ENCODE data around the gene STAC3. TPM values are rescaled to one million over a fixed set of nuclear protein-coding genes. Genes with fewer than 3 reads are reported as not detected.

STAC3 gene
- total and polyA plus RNA-seq, 9 of the 15 experiments (the other 6 are each of a cell fraction or from before 2014, with no cell fraction given): 0.45 to 6.4 (median 3.3) TPM

- TF ChIP-seq, protein P1, sequence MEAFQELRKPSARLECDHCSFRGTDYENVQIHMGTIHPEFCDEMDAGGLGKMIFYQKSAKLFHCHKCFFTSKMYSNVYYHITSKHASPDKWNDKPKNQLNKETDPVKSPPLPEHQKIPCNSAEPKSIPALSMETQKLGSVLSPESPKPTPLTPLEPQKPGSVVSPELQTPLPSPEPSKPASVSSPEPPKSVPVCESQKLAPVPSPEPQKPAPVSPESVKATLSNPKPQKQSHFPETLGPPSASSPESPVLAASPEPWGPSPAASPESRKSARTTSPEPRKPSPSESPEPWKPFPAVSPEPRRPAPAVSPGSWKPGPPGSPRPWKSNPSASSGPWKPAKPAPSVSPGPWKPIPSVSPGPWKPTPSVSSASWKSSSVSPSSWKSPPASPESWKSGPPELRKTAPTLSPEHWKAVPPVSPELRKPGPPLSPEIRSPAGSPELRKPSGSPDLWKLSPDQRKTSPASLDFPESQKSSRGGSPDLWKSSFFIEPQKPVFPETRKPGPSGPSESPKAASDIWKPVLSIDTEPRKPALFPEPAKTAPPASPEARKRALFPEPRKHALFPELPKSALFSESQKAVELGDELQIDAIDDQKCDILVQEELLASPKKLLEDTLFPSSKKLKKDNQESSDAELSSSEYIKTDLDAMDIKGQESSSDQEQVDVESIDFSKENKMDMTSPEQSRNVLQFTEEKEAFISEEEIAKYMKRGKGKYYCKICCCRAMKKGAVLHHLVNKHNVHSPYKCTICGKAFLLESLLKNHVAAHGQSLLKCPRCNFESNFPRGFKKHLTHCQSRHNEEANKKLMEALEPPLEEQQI (IDR thresholded peaks at IDR 0.05): no peak
- peak; percentile 38; the same call in 1 of the 2 replicates for TF ChIP-seq SMAD4 (CRISPR knock-in tag; conservative IDR thresholded peaks at IDR 0.05)
- TF ChIP-seq, protein P2, sequence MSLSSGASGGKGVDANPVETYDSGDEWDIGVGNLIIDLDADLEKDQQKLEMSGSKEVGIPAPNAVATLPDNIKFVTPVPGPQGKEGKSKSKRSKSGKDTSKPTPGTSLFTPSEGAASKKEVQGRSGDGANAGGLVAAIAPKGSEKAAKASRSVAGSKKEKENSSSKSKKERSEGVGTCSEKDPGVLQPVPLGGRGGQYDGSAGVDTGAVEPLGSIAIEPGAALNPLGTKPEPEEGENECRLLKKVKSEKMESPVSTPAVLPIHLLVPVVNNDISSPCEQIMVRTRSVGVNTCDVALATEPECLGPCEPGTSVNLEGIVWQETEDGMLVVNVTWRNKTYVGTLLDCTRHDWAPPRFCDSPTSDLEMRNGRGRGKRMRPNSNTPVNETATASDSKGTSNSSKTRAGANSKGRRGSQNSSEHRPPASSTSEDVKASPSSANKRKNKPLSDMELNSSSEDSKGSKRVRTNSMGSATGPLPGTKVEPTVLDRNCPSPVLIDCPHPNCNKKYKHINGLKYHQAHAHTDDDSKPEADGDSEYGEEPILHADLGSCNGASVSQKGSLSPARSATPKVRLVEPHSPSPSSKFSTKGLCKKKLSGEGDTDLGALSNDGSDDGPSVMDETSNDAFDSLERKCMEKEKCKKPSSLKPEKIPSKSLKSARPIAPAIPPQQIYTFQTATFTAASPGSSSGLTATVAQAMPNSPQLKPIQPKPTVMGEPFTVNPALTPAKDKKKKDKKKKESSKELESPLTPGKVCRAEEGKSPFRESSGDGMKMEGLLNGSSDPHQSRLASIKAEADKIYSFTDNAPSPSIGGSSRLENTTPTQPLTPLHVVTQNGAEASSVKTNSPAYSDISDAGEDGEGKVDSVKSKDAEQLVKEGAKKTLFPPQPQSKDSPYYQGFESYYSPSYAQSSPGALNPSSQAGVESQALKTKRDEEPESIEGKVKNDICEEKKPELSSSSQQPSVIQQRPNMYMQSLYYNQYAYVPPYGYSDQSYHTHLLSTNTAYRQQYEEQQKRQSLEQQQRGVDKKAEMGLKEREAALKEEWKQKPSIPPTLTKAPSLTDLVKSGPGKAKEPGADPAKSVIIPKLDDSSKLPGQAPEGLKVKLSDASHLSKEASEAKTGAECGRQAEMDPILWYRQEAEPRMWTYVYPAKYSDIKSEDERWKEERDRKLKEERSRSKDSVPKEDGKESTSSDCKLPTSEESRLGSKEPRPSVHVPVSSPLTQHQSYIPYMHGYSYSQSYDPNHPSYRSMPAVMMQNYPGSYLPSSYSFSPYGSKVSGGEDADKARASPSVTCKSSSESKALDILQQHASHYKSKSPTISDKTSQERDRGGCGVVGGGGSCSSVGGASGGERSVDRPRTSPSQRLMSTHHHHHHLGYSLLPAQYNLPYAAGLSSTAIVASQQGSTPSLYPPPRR (CRISPR knock-in tag; IDR thresholded peaks at IDR 0.05; ENCODE audit: borderline replicate concordance): no peak
- peak; percentile 68 for TF ChIP-seq NCOA1 (IDR thresholded peaks at IDR 0.05; ENCODE audit: low read depth)
- 0 out of 2 replicates have a peak, but pooled peaks have one; percentile 51 for TF ChIP-seq DMBX1 (CRISPR knock-in tag; IDR thresholded peaks at IDR 0.05; ENCODE audit: borderline replicate concordance)
- TF ChIP-seq MBD2 (IDR thresholded peaks at IDR 0.05; ENCODE audit: borderline replicate concordance, low read depth): peak; percentile 62; the same call in 1 of the 2 replicates
- no peak for TF ChIP-seq KDM5B (IDR thresholded peaks at IDR 0.05; ENCODE audit: insufficient replicate concordance, low read depth, low read length)
- peak; percentile 65; the same call in 1 of the 2 replicates for TF ChIP-seq HDAC2 (IDR thresholded peaks at IDR 0.05)
- no peak for TF ChIP-seq NR2C1 (IDR thresholded peaks at IDR 0.05)
- TF ChIP-seq NR2C1 (tag; IDR thresholded peaks at IDR 0.05): peak; percentile 20; the same call in 1 of the 2 replicates
- TF ChIP-seq, protein P3, sequence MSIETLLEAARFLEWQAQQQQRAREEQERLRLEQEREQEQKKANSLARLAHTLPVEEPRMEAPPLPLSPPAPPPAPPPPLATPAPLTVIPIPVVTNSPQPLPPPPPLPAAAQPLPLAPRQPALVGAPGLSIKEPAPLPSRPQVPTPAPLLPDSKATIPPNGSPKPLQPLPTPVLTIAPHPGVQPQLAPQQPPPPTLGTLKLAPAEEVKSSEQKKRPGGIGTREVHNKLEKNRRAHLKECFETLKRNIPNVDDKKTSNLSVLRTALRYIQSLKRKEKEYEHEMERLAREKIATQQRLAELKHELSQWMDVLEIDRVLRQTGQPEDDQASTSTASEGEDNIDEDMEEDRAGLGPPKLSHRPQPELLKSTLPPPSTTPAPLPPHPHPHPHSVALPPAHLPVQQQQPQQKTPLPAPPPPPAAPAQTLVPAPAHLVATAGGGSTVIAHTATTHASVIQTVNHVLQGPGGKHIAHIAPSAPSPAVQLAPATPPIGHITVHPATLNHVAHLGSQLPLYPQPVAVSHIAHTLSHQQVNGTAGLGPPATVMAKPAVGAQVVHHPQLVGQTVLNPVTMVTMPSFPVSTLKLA (conservative IDR thresholded peaks at IDR 0.05): peak in 1 of 2 experiments; percentile 61; a peak in 1 of 4 replicates
- no peak for TF ChIP-seq ETV6 (IDR thresholded peaks at IDR 0.05; ENCODE audit: borderline replicate concordance in 1 of 2, low read depth in 2 of 2, low read length in 1 of 2)
- TF ChIP-seq ETV6 (CRISPR knock-in tag; IDR thresholded peaks at IDR 0.05; ENCODE audit: borderline replicate concordance): no peak
- TF ChIP-seq NUFIP1 (IDR thresholded peaks at IDR 0.05; ENCODE audit: partially characterized antibody): no peak
- no peak for TF ChIP-seq CSDE1 (IDR thresholded peaks at IDR 0.05)
- peak; percentile 44; the same call in 1 of the 2 replicates for TF ChIP-seq EP400 (IDR thresholded peaks at IDR 0.05)
- TF ChIP-seq BRF2 (IDR thresholded peaks at IDR 0.05; ENCODE audit: borderline replicate concordance, insufficient read depth, insufficient read length): no peak
These were observed 29.4 kb upstream of the STAC3 start (continued) for GRCh38 chr12:57280211-57281062.
